ENCODE measurements around the gene DEPDC1B. TPM values are rescaled to one million over a fixed set of nuclear protein-coding genes. Genes with fewer than 3 reads are reported as not detected.
"Not testable (repeated sequence)": the region's sequence is repeated elsewhere in the genome, so short reads cannot be mapped to it uniquely, and the experiment has no call there.

Gene DEPDC1B
- total and polyA plus RNA-seq, 2 of the 4 experiments (the other 2 are of a cell fraction): 4.4 to 9.3 TPM

- H3K4me1 ChIP-seq (ENCODE audit: control insufficient read depth, insufficient read depth, low read length); H2AK9ac ChIP-seq (replicated peaks; ENCODE audit: low read depth, low read length, poor library complexity); H3K14ac ChIP-seq (replicated peaks; ENCODE audit: low read depth, low read length); H3K27me3 ChIP-seq (ENCODE audit: control insufficient read depth, insufficient read depth, low read length); BruUV-seq (replicated peaks); H4K20me1 ChIP-seq (ENCODE audit: insufficient read depth, low read length); H3K4me3 ChIP-seq (ENCODE audit: insufficient read depth, low read depth, low read length); DNase-seq; H3K18ac ChIP-seq (ENCODE audit: low read depth, low read length); H3K9me3 ChIP-seq (ENCODE audit: control insufficient read depth, insufficient read depth, low read length); H2AK5ac ChIP-seq (ENCODE audit: low read depth, low read length); H4K5ac ChIP-seq (ENCODE audit: low read depth, low read length); H3K36me3 ChIP-seq (ENCODE audit: control insufficient read depth, insufficient read depth, low read length); H2BK20ac ChIP-seq (ENCODE audit: low read depth, low read length); H3K4me2 ChIP-seq (ENCODE audit: low read depth, low read length); H3K9me1 ChIP-seq (ENCODE audit: insufficient read depth, low read length); intact Hi-C loops (cut with micrococcal nuclease); H3K79me1 ChIP-seq (ENCODE audit: low read depth in 1 of 2, low read length in 2 of 2); H3K56ac ChIP-seq (ENCODE audit: extremely low read depth, insufficient read depth, low read length); H3K9ac ChIP-seq (ENCODE audit: low read depth, low read length); H4K91ac ChIP-seq (ENCODE audit: insufficient read depth, low read depth, low read length); H2BK120ac ChIP-seq (ENCODE audit: low read depth, low read length); CTCF ChIA-PET; H2AFZ ChIP-seq (replicated peaks; ENCODE audit: low read length, poor library complexity); ATAC-seq (ENCODE audit: low read depth); H4K8ac ChIP-seq (ENCODE audit: low read depth in 2 of 2, low read length in 2 of 2); H3K23ac ChIP-seq (ENCODE audit: low read depth, low read length); dilution Hi-C loops (cut with HindIII; ENCODE audit: low sequenced_read_pairs, unreplicated experiment); H3K4ac ChIP-seq (ENCODE audit: low read depth, low read length); POLR2A ChIA-PET (ENCODE audit: unreplicated experiment); in situ Hi-C loops (cut with MboI; ENCODE audit: low sequenced_read_pairs); H3K27ac ChIP-seq (ENCODE audit: insufficient read depth, low read length); H2BK5ac ChIP-seq (ENCODE audit: low read depth, low read length, poor library complexity, severe bottlenecking); H2BK15ac ChIP-seq (ENCODE audit: low read depth, low read length): not testable (repeated sequence)
Observed at GRCh38 chr5:60730858-60731257, 30.9 kb upstream of the DEPDC1B start.

Data from IMR-90 (cell line).